ENCODE measurements around the gene NHLRC3. TPM values are rescaled to one million over a fixed set of nuclear protein-coding genes. Genes with fewer than 3 reads are reported as not detected.

NHLRC3 gene
- total and polyA plus RNA-seq, 9 of the 15 experiments (the other 6 are each of a cell fraction or from before 2014, with no cell fraction given), result 5.5 to 15.3 (median 9.0) TPM

- TF ChIP-seq, protein P1, sequence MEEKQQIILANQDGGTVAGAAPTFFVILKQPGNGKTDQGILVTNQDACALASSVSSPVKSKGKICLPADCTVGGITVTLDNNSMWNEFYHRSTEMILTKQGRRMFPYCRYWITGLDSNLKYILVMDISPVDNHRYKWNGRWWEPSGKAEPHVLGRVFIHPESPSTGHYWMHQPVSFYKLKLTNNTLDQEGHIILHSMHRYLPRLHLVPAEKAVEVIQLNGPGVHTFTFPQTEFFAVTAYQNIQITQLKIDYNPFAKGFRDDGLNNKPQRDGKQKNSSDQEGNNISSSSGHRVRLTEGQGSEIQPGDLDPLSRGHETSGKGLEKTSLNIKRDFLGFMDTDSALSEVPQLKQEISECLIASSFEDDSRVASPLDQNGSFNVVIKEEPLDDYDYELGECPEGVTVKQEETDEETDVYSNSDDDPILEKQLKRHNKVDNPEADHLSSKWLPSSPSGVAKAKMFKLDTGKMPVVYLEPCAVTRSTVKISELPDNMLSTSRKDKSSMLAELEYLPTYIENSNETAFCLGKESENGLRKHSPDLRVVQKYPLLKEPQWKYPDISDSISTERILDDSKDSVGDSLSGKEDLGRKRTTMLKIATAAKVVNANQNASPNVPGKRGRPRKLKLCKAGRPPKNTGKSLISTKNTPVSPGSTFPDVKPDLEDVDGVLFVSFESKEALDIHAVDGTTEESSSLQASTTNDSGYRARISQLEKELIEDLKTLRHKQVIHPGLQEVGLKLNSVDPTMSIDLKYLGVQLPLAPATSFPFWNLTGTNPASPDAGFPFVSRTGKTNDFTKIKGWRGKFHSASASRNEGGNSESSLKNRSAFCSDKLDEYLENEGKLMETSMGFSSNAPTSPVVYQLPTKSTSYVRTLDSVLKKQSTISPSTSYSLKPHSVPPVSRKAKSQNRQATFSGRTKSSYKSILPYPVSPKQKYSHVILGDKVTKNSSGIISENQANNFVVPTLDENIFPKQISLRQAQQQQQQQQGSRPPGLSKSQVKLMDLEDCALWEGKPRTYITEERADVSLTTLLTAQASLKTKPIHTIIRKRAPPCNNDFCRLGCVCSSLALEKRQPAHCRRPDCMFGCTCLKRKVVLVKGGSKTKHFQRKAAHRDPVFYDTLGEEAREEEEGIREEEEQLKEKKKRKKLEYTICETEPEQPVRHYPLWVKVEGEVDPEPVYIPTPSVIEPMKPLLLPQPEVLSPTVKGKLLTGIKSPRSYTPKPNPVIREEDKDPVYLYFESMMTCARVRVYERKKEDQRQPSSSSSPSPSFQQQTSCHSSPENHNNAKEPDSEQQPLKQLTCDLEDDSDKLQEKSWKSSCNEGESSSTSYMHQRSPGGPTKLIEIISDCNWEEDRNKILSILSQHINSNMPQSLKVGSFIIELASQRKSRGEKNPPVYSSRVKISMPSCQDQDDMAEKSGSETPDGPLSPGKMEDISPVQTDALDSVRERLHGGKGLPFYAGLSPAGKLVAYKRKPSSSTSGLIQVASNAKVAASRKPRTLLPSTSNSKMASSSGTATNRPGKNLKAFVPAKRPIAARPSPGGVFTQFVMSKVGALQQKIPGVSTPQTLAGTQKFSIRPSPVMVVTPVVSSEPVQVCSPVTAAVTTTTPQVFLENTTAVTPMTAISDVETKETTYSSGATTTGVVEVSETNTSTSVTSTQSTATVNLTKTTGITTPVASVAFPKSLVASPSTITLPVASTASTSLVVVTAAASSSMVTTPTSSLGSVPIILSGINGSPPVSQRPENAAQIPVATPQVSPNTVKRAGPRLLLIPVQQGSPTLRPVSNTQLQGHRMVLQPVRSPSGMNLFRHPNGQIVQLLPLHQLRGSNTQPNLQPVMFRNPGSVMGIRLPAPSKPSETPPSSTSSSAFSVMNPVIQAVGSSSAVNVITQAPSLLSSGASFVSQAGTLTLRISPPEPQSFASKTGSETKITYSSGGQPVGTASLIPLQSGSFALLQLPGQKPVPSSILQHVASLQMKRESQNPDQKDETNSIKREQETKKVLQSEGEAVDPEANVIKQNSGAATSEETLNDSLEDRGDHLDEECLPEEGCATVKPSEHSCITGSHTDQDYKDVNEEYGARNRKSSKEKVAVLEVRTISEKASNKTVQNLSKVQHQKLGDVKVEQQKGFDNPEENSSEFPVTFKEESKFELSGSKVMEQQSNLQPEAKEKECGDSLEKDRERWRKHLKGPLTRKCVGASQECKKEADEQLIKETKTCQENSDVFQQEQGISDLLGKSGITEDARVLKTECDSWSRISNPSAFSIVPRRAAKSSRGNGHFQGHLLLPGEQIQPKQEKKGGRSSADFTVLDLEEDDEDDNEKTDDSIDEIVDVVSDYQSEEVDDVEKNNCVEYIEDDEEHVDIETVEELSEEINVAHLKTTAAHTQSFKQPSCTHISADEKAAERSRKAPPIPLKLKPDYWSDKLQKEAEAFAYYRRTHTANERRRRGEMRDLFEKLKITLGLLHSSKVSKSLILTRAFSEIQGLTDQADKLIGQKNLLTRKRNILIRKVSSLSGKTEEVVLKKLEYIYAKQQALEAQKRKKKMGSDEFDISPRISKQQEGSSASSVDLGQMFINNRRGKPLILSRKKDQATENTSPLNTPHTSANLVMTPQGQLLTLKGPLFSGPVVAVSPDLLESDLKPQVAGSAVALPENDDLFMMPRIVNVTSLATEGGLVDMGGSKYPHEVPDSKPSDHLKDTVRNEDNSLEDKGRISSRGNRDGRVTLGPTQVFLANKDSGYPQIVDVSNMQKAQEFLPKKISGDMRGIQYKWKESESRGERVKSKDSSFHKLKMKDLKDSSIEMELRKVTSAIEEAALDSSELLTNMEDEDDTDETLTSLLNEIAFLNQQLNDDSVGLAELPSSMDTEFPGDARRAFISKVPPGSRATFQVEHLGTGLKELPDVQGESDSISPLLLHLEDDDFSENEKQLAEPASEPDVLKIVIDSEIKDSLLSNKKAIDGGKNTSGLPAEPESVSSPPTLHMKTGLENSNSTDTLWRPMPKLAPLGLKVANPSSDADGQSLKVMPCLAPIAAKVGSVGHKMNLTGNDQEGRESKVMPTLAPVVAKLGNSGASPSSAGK (IDR thresholded peaks at IDR 0.05), result peak; percentile 92
- TF ChIP-seq NFATC3 (IDR thresholded peaks at IDR 0.05) (no peak), ZNF277 (CRISPR knock-in tag; IDR thresholded peaks at IDR 0.05; ENCODE audit: borderline replicate concordance) (no peak), SIRT6 (IDR thresholded peaks at IDR 0.05; ENCODE audit: low read depth, low read length) (no peak), MTA1 (IDR thresholded peaks at IDR 0.05; ENCODE audit: borderline replicate concordance) (peak; percentile 96), CBX3 (IDR thresholded peaks at IDR 0.05; ENCODE audit: borderline replicate concordance in 1 of 2, low read length in 2 of 2) (no peak), LCOR (CRISPR knock-in tag; IDR thresholded peaks at IDR 0.05) (peak; percentile 64; the same call in 1 of the 2 replicates), CSDE1 (IDR thresholded peaks at IDR 0.05) (no peak), SAFB (IDR thresholded peaks at IDR 0.05; ENCODE audit: borderline replicate concordance, low read depth, low read length) (no peak), XRCC3 (IDR thresholded peaks at IDR 0.05) (no peak), ZNF24 (IDR thresholded peaks at IDR 0.05) (no peak), RBM39 (optimal IDR thresholded peaks at IDR 0.05; ENCODE audit: low read depth, low read length) (no peak)
- TF ChIP-seq, protein P2, sequence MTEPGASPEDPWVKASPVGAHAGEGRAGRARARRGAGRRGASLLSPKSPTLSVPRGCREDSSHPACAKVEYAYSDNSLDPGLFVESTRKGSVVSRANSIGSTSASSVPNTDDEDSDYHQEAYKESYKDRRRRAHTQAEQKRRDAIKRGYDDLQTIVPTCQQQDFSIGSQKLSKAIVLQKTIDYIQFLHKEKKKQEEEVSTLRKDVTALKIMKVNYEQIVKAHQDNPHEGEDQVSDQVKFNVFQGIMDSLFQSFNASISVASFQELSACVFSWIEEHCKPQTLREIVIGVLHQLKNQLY (CRISPR knock-in tag; conservative IDR thresholded peaks at IDR 0.05), result no peak
Observed at GRCh38 chr13:39037880-39038568, at the start of gene NHLRC3, which contains the start of gene PROSER1 (continued).
